A375 (cell line): ENCODE results near the gene GARIN5A. TPM values are rescaled to one million over a fixed set of nuclear protein-coding genes. Genes with fewer than 3 reads are reported as not detected.

ENCODE experiments used
- total RNA-seq: library from RNA; depleted of rRNA; stranded (reverse); fragments of >200 nt; shearing (Covaris generic); gene quantifications from 2 replicates; pipeline ENCODE4 v1.2.3, GENCODE V29; 2014; rRNA removed

The GARIN5A gene
- 0.15 and 0.88 TPM in 2 replicates for total RNA-seq

GRCh38 chr19:50476224-50476906 lies at the start of gene GARIN5A, which contains the start of gene EMC10:
Gene GARIN5A, minus strand, starts transcription at chr19:50476848. Its CDS starts 460 bp downstream, at chr19:50476388.
Gene EMC10, plus strand, starts transcription at chr19:50476507. Its CDS starts 38 bp downstream, at chr19:50476545.

GRCh38 chr19:50513746-50514345 lies 37.2 kb upstream of the GARIN5A start, which contains the start of gene ASPDH:
Gene ASPDH, minus strand, starts transcription at chr19:50513913. Its CDS starts 90 bp downstream, at chr19:50513823.

DNA sequence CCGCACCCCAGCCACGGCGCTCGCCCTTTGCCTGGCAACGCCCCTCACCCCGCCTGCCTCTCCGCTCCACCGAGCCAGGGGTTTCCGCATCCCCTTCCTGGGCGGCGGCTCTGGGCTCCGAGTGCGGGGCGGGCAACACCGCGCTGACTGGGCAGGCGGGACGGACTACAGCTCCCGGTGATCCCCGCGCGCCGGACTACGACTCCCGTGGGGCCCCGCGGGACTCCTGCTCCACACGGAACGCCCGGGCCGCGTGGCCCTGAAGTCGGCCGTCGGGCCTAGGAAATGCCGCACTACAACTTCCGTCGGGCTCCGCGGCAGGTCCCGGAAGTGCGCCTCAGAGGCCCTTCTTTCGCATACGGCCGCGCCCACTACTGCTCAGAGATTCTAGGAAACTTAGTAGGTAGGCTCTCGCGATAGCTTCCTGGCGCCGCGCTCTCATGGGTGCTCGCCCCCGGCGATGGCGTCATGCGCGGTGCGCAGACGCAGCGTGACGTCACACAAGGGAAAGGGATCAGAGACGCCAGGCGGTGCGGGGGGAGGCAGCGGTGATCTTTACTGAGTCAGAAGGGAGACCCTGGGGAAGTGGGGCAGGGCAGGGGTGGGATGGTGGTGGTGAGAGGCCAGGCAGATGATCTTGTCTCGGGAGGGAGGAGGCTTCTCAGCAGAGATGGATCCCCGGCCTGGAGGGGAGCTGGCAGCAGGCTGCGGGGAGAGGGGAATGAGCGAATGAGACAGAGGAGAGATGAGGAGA lies 34.6 kb upstream of the GARIN5A start, which contains the start of gene JOSD2:
Gene JOSD2 (minus strand): TSS at position 123 of the 754 bp plus-strand sequence. CDS start 760 bp downstream, outside the sequence.

DNA sequence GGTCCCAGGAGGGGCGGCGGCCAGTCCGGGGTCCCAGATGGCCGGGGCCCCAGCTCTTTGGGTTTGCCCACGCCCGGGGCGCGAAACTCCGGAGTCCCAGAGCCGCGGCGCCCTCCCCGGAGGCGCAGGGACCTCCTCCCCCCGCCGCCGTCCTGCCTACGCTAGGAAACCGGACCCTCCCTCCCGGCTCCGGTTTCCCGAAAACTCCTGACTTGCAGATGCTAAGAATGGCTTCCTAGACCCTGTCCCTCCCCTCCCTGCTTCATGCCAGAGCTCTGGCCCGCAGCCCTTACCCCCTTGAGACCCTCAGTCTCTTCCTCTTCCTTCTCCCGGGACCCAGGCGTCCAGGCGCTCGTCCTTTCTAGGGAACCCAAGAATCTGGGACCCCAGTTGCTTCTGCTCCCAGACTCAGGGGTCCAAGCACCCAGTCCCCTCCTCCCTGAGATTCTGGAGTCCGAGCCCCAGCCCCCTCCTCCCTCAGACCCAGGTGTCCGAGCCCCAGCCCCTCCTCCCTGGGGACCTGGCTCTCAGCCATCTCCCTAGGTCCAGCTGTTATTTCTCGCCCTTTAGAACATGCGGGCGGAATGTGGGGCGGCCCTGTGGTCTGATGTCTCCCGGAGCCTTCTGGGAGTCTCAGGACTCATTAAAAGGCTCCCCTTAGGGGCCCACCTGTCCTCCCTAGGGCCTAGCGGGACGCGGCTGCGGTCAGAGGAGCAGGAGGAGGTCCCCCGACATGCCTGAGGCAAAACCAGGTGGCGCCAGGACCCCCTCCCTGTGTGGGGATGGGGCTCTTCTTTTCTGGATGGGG lies 44.2 kb downstream of the GARIN5A start, which contains the start of gene MYBPC2:
Gene MYBPC2 (plus strand): TSS at position 672 of the 808 bp plus-strand sequence. CDS start 62 bp downstream, at position 734.

DNA sequence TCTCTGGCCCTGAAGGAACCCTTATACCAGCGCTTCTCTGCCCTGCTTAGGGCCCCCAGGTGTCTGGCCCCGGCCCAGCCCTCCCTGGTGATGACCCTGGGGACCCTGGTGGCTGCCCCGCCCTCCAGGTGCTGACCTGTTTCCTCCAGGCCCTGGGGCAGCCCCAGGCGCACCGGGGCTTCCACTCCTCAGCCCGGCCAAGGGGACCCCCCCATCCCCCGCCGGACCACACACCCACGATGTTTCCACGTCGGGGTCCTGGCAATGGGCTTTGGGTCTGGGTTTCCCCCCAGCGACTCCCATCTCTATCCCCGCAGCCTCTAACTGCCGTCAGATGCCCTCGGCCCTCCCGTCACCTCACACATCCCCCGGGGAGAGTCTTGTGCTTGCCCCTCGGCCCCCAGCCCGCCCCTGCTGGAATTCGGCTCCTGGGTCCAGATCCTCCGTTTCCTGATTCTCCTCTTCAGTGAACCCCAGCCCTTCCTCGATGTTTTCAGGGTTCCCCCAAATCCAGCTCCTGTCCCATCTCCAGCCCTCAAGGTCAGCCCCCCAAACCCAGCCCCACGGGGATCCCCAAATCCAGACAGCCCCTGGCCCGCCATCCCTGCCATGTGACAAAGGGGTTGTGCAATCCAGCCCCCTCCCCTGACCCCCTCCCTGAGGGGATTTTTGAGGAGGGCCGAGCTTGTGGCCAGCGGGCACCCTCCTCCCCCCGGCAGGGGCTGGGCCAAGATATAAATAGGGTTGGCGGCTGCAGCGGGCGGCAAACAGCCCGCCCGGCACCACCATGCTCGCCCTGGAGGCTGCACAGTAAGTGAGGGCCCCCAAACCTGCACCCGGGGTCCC lies 58.2 kb downstream of the GARIN5A start, which contains the start of gene SPIB:
Gene SPIB (plus strand): TSS at position 763 of the 846 bp plus-strand sequence. CDS start 25 bp downstream, at position 788.

Other genes starting within 250 kb of the GARIN5A start
- gene KCNC3, start 147.5 kb downstream of the GARIN5A start, total RNA-seq: 1.2 and 1.5 TPM in 2 replicates
- gene NAPSA, start 111.2 kb downstream of the GARIN5A start, total RNA-seq: not detected in 2 replicates
- 117 and 120 TPM in 2 replicates for gene NR1H2, start 100.4 kb downstream of the GARIN5A start, total RNA-seq
- 130 and 138 TPM in 2 replicates for gene POLD1, start 92.5 kb downstream of the GARIN5A start, total RNA-seq
- gene SPIB, start 57.9 kb downstream of the GARIN5A start, total RNA-seq: 0.11 TPM in 1 of 2 replicates, not detected in the other
- gene MYBPC2, start 44.0 kb downstream of the GARIN5A start, total RNA-seq: not detected in 2 replicates
- gene EMC10, start 341 bp downstream of the GARIN5A start, total RNA-seq: 40.9 and 44.9 TPM in 2 replicates
- gene JOSD2, start 34.3 kb upstream of the GARIN5A start, total RNA-seq: 42.8 and 58.6 TPM in 2 replicates
- not detected in 2 replicates for gene ASPDH, start 37.1 kb upstream of the GARIN5A start, total RNA-seq
- gene LRRC4B, start 91.6 kb upstream of the GARIN5A start, total RNA-seq: 7.4 and 8.4 TPM in 2 replicates
- 0.60 and 0.61 TPM in 2 replicates for gene SYT3, start 163.0 kb upstream of the GARIN5A start, total RNA-seq
- 5.2 and 13.8 TPM in 2 replicates for gene C19orf81, start 172.6 kb upstream of the GARIN5A start, total RNA-seq
- 0.77 and 1.4 TPM in 2 replicates for gene SHANK1, start 243.0 kb upstream of the GARIN5A start, total RNA-seq
- gene CLEC11A, start 246.5 kb upstream of the GARIN5A start, total RNA-seq: 17.3 and 17.7 TPM in 2 replicates